NAMALWA (cell line): ENCODE measurements around the gene JPH2.
"Not testable (repeated sequence)": the region's sequence is repeated elsewhere in the genome, so short reads cannot be mapped to it uniquely, and the experiment has no call there.

ENCODE experiments used
- DNase-seq: peaks from one replicate; pipeline ENCODE4 v3.0.0-alpha.2; 2015; ENCODE audit warnings: low spot score

The JPH2 gene

GRCh38 chr20:44187054-44187771 is at the start of gene JPH2:
TSS of gene JPH2 (minus strand) at chr20:44187188. CDS start at chr20:44186705, 483 bp downstream.
- DNase-seq = no peak

DNA sequence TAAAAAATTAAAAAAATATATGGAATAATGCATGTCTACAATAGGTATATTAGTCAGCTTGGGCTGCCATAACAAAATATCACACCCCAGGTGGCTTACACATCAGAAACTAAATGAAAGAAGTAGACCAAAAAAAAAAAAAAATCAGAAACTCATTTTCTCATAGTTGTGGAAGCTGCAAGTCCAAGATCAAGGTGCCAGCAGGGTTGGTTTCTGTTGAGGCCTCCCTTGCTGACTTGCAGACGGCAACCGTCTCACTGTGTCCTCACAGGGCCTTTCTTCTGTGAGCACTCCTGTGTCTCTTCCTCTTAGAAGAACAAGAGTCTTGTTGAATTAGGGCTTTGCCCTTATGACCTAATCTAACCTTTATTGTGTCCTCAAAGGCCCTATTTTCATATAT is 48.7 kb upstream of the JPH2 start:
- DNase-seq = no peak

DNA sequence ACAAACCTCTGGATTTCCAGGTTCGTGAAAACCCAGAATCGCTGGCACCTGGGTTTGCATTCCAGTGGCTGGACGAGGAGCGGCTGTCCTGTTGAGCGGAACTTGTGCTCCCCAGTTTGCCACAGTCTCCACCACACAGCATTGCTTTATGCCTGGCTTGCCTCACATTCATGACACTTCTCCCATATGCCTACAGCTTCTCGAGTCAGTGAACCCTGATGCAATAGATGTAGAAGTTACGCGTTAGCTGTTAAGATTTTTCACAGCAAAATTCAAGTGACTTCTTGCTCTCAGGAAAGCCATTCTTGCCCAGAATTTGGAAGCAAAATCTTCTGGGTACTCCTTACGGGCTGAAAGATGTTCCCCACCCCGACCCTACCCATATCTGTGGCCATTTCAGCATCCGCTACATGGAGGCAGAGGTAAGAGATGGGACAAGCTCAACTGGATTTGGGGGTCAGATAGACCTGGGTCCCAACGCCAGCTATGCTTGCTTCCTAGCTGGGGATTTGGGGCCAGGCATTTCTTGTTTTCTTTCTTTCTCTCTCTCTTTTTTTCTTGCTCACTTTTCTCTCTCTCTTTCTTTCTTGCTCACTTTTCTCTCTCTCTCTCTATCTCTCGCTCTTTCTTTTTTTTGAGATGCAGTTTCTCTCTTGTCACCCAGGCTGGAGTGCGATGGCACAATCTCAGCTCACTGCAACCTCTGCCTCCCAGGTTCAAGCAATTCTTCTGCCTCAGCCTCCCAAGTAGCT is 47.8 kb upstream of the JPH2 start:
- DNase-seq = peak; percentile 20

DNA sequence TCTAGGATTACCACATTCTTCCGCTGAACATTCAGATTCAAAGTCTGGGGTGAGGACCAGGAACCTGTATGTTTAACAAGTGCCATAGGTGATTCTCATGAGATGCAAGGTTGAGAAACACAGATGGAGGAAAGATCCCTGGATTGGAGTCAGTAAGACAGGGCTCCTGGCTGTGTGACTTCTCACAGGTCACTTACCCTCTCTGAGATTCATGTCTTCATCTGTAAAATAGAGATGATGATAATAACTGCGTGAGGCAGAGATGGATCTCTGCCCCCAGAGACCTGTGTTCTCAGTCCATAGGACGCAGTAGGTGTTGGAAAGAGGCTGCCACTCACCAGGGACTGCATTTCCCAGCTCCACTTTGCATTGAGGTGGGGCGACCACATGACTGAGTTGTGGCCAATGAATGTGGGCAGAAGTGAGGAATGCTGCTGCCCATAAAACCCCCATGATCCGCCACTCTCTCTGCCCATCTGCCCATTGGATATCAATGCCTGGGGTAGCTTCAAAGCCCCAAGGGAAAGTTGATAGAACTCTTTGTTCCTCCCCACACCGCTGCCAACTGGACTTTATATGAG is 46.5 kb upstream of the JPH2 start:
- no peak for DNase-seq

DNA sequence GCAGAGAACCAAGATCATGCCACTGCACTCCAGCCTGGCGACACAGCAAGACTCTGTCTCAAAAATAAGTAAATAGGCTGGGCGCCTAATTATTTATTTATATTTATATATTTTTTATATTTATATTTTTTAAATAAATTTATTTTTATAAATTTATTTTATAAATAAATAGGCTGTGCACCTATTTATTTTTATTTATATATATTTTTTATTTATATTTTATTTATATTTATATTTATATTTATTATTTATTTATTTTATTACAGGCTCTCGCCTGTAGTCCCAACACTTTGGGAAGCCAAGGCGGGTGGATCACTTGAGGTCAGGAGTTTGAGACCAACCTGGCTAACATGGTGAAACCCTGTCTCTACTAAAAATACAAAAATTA is 45.5 kb upstream of the JPH2 start:
- DNase-seq = not testable (repeated sequence)

GRCh38 chr20:44231713-44232468 is 44.9 kb upstream of the JPH2 start:
- no peak for DNase-seq

DNA sequence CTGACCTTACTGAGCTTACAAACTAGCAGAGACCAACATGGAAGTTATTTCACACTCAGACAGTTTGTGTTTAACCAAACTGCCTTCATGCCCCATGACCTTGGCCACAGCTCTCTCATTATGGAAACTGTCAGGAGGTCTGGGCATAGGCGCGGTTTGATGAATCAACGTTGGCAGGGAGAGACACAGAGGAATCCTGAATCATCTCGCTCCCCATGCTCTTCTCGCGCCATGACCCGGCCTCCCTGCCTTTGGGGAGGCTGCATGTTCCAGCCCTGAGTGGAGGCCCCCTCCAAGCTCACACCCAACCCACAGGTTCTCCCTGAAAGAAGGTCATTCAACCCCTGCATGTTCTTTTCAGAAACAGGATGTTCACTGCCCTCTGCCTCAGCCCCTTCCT is 44.2 kb upstream of the JPH2 start:
- no peak for DNase-seq

DNA sequence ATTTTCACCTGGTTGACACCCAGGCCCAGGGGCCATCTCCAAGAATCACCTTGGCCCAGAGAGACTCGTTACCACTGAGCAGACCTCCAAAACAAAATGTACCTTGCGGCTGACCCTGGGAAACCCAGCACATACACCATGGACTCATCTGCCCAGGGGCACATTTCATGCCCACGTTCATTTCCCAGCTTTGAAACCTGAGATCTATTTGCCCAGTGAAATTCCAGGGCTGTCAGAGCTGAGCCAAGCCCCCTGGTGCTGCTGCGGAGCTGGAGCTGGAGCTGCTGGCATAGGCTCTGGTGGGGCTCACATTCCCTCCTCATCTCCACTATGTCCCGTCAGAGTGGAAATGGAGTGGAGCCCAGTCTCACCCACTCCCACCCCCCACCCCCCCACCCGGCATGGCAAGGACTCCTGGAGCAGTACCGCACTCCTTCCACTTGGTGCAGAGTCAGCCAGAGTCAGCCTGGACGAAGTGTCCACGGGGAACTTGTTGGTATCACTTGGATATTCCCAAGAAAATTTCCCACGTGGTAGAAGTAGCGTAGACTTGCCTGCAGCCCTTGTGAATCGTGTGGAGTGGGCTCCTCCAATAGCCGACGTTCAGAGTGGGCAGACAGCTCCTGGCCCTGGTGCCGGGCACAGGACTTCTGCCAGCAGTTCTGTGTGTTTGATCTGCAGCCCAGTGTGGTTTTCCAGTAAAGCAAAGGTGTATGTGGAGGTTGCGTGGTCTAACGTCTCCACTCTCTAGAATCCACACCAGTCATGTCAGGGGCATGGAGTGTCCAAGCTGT is 41.7 kb upstream of the JPH2 start:
- no peak for DNase-seq

- DNase-seq = no peak
These were observed 37.6 kb upstream of the JPH2 start for GRCh38 chr20:44224637-44225036.

DNA sequence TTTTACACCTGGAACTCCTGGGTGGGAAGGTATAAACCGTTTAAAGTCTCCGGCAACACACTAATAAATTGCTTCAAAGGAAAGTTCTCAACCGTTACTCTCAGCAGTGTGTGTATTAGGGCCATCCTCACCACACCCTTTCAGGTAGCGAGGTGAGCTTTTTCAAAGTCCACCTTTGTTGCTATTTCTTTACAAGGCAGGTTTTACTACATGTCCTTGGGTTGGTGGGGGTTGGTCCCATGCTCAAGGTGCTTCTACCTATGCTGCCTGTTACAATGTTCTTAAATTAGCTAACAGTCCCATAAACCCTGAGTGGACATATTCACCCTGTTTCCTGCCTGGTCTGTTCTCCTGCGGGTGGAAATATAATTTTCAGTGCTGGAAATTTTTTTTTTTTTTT is 36.7 kb upstream of the JPH2 start:
- no peak for DNase-seq

- no peak for DNase-seq
These were observed 35.8 kb upstream of the JPH2 start for GRCh38 chr20:44222633-44223368.

DNA sequence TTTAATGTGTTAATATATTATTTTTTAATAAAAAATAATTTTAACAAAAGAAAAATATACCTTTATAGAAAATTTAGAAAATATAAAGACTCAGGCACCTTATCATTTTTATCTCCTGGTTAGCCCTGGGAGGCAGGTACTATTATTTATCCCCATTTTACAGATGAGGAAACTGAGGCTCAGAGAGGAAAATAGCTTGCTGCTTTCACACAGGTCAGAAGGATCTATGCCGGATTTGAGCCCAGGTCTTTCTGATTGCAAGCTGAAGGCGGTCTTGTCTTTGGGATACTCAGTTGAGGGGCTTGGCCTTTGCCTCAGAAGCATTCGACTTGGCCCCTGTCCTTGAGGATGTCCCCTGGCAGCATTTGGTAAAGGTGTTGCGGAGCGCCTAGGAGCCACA is 35.0 kb upstream of the JPH2 start:
- no peak for DNase-seq

GRCh38 chr20:44221368-44221954 is 34.5 kb upstream of the JPH2 start:
- no peak for DNase-seq

DNA sequence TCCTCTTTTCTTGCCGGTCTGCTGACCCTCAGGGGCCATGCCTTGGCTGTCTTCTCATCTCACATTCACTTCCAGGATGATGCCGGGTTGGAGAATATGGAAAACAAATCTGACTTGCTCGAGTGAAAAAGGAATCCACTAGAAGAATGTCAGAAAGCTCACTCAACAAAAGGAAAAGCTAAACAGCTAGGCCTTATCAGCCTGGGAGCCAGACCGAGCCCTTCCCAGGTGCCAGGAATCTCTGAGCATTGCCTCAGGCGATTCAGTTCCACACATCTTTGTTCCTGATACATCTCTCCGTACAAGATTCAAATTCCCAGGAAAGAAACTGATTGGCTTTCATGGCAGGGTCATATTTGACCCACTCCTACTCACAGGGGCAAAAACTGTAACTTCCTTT is 32.8 kb upstream of the JPH2 start:
- DNase-seq = no peak

- DNase-seq = no peak
These were observed 32.3 kb upstream of the JPH2 start for GRCh38 chr20:44219170-44219730.

- no peak for DNase-seq
These were observed 31.5 kb upstream of the JPH2 start for GRCh38 chr20:44218446-44218845.

- DNase-seq = peak; percentile 72
These were observed 30.5 kb upstream of the JPH2 start for GRCh38 chr20:44217342-44218092.

GRCh38 chr20:44215125-44215524 is 28.1 kb upstream of the JPH2 start:
- DNase-seq = peak; percentile 84

- DNase-seq = no peak
These were observed 25.8 kb upstream of the JPH2 start for GRCh38 chr20:44212792-44213191.
